ENCODE data around the gene KLHL36. TPM values are rescaled to one million over a fixed set of nuclear protein-coding genes. Genes with fewer than 3 reads are reported as not detected.
A peak's percentile ranks its signal among the peaks of the same experiment; 100 is the strongest.

Gene KLHL36
- total RNA-seq, 4 donors from 2014 or later: 15.6 to 33.9 (median 18.2) TPM

DNA sequence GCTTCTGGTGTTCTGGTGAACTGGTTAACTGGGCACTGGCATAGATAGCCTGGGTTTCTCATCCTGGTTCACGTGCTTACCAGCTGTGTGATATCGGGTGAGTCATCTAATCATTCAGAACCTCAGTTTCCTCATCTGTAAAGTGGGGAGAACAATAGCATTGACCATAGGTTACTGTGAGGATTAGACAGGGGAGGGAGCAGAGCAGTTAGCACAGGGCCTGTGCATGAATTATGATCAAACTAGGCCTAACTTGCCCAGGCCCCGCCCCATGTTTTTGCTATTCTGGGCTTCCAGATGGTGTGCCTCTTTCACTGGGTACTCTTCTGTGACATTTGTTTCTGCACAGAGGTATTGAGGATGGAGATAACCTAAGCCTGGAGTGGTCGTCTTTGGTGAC is 4.6 kb upstream of the KLHL36 start:
- Histone ChIP-seq H3K4me1 (peaks cover 13 to 14% of the 10 kb centered on the region in 2 donors), H3K27ac (peak overlapping the region; percentile 33 to 58 (median 36)), H3K27me3 (no peaks in the 10 kb centered on the region), H3K4me3 (no peak overlapping the region), H3K9me3 (no peaks in the 10 kb centered on the region), H3K36me3 (no peaks in the 10 kb centered on the region)
- intact Hi-C loops (cut with DNase I; ENCODE audit: low total_unique reads): no loop called here
- TF ChIP-seq, protein P1, sequence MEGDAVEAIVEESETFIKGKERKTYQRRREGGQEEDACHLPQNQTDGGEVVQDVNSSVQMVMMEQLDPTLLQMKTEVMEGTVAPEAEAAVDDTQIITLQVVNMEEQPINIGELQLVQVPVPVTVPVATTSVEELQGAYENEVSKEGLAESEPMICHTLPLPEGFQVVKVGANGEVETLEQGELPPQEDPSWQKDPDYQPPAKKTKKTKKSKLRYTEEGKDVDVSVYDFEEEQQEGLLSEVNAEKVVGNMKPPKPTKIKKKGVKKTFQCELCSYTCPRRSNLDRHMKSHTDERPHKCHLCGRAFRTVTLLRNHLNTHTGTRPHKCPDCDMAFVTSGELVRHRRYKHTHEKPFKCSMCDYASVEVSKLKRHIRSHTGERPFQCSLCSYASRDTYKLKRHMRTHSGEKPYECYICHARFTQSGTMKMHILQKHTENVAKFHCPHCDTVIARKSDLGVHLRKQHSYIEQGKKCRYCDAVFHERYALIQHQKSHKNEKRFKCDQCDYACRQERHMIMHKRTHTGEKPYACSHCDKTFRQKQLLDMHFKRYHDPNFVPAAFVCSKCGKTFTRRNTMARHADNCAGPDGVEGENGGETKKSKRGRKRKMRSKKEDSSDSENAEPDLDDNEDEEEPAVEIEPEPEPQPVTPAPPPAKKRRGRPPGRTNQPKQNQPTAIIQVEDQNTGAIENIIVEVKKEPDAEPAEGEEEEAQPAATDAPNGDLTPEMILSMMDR (IDR thresholded peaks at IDR 0.05 in 4 of 5, conservative IDR thresholded peaks at IDR 0.05 in 1 of 5): no peak
- TF ChIP-seq POLR2A (IDR thresholded peaks at IDR 0.05): no peak
- DNase-seq (no peak), ATAC-seq (no peak)
- in situ Hi-C loops (cut with MboI; ENCODE audit: low sequenced_read_pairs in 4 of 4): loop anchor here in 1 of 4 donors (25.0 kb wide), 1 partner anchor 319 kb away; no protein-coding TSS in a partner anchor

DNA sequence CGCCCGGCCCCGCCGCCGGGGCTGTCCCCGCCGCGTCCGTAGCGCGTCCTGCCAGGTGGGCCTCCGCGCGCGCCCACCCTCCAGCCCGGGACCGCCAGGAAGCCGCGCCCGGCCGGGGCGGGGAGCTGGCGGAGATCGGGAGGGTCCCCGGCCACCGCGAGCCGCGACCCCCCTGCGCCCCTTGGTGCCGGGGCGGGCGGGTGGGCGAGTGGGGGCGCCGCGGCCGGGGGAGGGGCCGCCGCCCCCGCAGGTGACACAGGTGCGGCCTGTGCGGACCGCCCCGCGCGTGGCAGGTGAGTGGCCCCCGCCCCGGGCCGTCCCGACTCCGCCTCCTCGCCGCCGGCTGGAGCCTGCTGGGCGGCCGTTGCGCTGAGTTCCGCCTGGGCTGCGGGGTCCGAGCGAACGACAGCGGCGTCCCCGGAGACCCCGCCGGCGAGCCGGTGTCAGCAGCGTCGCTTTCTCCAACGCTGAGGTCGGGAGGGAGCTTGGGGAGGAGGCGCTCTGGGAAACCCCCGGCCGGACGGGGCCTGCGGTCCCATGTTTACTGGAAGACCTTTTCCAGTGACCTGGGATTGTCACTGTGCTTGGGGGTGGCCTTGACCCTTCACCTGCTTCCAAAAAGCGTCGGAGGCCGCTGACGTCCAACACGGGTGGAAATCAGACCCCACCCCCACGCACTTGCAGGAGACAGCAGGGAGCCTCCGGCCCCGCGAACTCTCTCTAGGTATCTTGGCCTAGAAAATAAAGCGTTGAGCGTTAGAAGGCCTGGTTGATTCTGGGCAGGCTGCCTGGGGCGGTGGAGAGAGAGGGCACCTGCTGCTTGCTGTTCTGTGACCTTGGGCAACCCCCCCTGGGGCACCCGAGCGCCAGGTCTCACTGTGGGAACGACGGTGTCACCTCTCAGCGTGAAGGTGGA is 542 bp downstream of the KLHL36 start:
- DNase-seq (peak in 1 of 2 donors; percentile 45), ATAC-seq (peak; percentile 51 to 66)
- in situ Hi-C loops (cut with MboI; ENCODE audit: low sequenced_read_pairs in 4 of 4) (loop anchor here in 1 of 4 donors (25.0 kb wide), 1 partner anchor 313 kb away; no protein-coding TSS in a partner anchor), intact Hi-C loops (cut with DNase I; ENCODE audit: low total_unique reads) (no loop called here)
- TF ChIP-seq POLR2A (IDR thresholded peaks at IDR 0.05): no peak
- peak overlapping the region; percentile 62 to 93 (median 74) for H3K4me3 ChIP-seq
- no peaks in the 10 kb centered on the region for H3K9me3 ChIP-seq
- peaks cover 12 to 15% of the 10 kb centered on the region in 2 donors for H3K4me1 ChIP-seq
- H3K27me3 ChIP-seq: no peaks in the 10 kb centered on the region
- H3K27ac ChIP-seq: peak overlapping the region; percentile 66 to 81 (median 76)
- peaks cover 0 to 8% of the 10 kb centered on the region in 2 donors for H3K36me3 ChIP-seq

DNA sequence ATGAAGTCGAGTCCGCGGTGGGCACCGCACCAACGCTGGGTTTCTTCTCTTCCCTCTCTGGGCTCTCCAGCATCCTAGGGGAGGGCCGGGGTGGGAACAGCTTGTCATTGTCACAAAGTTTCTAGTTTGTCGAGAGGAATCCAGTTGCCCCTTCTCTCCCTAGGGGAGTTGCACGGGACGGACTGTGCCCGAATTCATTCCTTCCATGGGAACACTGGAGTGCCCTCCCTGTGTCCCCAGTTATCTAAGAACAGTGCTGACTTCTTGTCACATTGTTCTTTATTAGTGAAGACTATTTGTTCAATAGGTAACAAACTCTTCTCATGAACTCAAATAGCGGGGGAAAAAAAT is 1.2 kb downstream of the KLHL36 start:
- H3K4me3 ChIP-seq: peak overlapping the region; percentile 62 to 93 (median 74)
- no peaks in the 10 kb centered on the region for H3K27me3 ChIP-seq
- intact Hi-C loops (cut with DNase I; ENCODE audit: low total_unique reads) (no loop called here), in situ Hi-C loops (cut with MboI; ENCODE audit: low sequenced_read_pairs in 4 of 4) (loop anchor here in 1 of 4 donors (25.0 kb wide), 1 partner anchor 313 kb away; no protein-coding TSS in a partner anchor)
- H3K27ac ChIP-seq: peak overlapping the region; percentile 66 to 81 (median 76)
- H3K36me3 ChIP-seq: peaks cover 0 to 8% of the 10 kb centered on the region in 2 donors
- DNase-seq: no peak
- no peak for ATAC-seq
- H3K9me3 ChIP-seq: no peaks in the 10 kb centered on the region
- TF ChIP-seq, protein P1 (IDR thresholded peaks at IDR 0.05 in 4 of 5, conservative IDR thresholded peaks at IDR 0.05 in 1 of 5): no peak
- no peak for TF ChIP-seq POLR2A (IDR thresholded peaks at IDR 0.05)
- H3K4me1 ChIP-seq: peaks cover 12 to 15% of the 10 kb centered on the region in 2 donors

DNA sequence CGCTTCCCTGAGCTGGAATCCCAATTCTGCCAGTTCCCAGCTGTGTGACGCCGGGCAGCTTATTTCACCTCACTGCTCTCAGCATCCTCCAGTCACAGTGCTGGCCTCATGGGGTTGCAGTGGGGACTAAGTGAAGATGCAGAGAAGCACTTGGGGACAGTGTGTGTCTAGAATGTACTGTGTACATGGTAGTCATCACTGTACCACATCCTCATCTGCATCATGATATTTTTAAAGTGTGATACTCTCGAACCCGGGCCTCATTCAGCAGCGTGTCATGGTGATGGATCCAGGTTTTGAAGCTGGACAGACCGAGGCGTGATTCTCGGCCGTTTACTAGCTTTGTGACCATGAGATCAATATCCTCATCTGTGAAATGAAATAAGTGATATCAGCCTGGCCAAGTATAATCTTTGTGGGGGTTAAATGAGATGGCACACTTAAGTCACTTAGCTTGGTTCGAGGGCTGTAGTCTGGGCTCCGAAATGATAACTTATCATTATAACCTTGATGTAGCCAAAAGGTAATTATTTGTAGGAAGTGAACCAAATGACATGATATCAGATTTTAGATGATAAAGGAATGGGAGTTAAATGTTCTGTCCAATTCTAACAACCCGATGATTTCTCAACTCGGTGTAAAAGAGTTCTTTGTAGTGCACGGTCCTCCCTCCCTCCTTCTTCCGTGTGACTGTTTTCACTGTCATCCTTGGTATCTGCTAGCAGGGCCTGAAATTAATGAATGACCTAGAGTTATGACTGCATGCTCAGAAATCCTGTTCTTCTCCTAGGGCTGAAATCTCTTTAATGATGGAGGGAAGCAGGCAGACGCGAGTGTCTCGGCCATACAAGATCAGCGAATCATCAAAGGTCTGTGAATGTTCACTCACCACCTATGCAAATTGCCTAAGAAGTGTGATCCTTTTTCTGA is 2.0 kb downstream of the KLHL36 start:
- Histone ChIP-seq H3K27ac (peak overlapping the region in 1 of 4 donors; percentile 81), H3K27me3 (no peaks in the 10 kb centered on the region), H3K9me3 (no peaks in the 10 kb centered on the region), H3K4me3 (no peak overlapping the region), H3K4me1 (peaks cover 12 to 15% of the 10 kb centered on the region in 2 donors), H3K36me3 (peaks cover 0 to 8% of the 10 kb centered on the region in 2 donors)
- no peak for ATAC-seq
- DNase-seq: no peak
- TF ChIP-seq, protein P1 (IDR thresholded peaks at IDR 0.05 in 4 of 5, conservative IDR thresholded peaks at IDR 0.05 in 1 of 5): no peak
- TF ChIP-seq POLR2A (IDR thresholded peaks at IDR 0.05): no peak
- in situ Hi-C loops (cut with MboI; ENCODE audit: low sequenced_read_pairs in 4 of 4): no loop called here
- intact Hi-C loops (cut with DNase I; ENCODE audit: low total_unique reads): no loop called here
